Thoracic aorta (tissue), 2 donors: Measurements from ENCODE around the gene RBM6. TPM values are rescaled to one million over a fixed set of nuclear protein-coding genes. Genes with fewer than 3 reads are reported as not detected.
"Not testable (repeated sequence)": the region's sequence is repeated elsewhere in the genome, so short reads cannot be mapped to it uniquely, and the experiment has no call there.

Source experiments
- ATAC-seq: fragments of 150-250 bp; one replicate; pipeline ENCODE4 v1.8.0; 2017; ENCODE audit warnings: low read depth; ENCODE audit not compliant: insufficient number of reproducible peaks, low FRiP score
- DNase-seq: peaks from one replicate; pipeline ENCODE4 v3.0.0-alpha.2; 2020; ENCODE audit warnings: low spot score
- H3K27ac ChIP-seq, 2 donors: fragments of 200-600 bp; sonication (generic); 1 replicate in 1 of 2; 2 replicates in 1 of 2; pipeline ENCODE4 v1.5.1; 2016; ENCODE audit warnings: mild to moderate bottlenecking in 2 of 2, moderate library complexity in 2 of 2
- H3K27me3 ChIP-seq: fragments of 200-600 bp; sonication (generic); replicated peaks from 2 replicates; pipeline ENCODE4 v1.6.0; 2016; ENCODE audit warnings: mild to moderate bottlenecking; ENCODE audit not compliant: insufficient read depth
- H3K36me3 ChIP-seq: fragments of 200-600 bp; sonication (generic); one replicate; pipeline ENCODE4 v1.5.1; 2016
- H3K4me1 ChIP-seq, 2 donors: fragments of 200-600 bp; sonication (generic); 1 replicate in 1 of 2; 2 replicates in 1 of 2; pipeline versions ENCODE4 v1.5.1 to v1.6.0; 2016; ENCODE audit warnings: low read depth in 2 of 2, mild to moderate bottlenecking in 1 of 2; ENCODE audit not compliant: control insufficient read depth in 1 of 2
- H3K4me3 ChIP-seq: fragments of 200-600 bp; sonication (generic); 2 replicates; pipeline ENCODE4 v1.5.1; 2016; ENCODE audit warnings: mild to moderate bottlenecking
- H3K9me3 ChIP-seq: fragments of 200-600 bp; sonication (generic); 2 replicates; pipeline ENCODE4 v1.5.1; 2016
- total RNA-seq, 2 donors: library from RNA; depleted of rRNA; stranded (reverse); fragments of >200 nt; gene quantifications; one replicate each; pipeline versions ENCODE4 v1.1.0 to v1.2.3, GENCODE V29; 2016
- TF ChIP-seq, protein P1 (sequence below): fragments of 200-600 bp; sonication (generic); IDR thresholded peaks from one replicate; pipeline ENCODE4 v1.5.1; 2019; ENCODE audit warnings: antibody characterized with exemption

RBM6 gene
- total RNA-seq, 2 donors from 2014 or later = 99.6 to 181 TPM

DNA sequence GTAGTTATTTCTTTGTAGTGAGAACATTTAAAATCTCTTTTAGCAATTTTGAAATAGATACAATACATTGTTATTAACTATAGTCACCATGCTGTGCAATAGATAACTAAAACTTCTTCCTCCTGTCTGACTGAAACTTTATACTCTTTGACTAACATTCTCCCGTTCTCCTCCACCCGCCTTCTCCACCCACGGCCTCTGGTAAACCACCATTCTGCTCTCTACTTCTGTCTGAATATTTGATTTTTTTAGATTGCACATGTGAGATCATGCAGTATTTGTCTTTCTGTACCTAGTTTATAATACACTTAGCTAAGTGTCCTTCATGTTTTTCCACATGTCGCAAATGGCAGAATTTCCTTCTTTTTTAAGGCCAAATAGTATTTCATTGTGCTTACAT, 76.0 kb downstream of the RBM6 start:
- TF ChIP-seq, protein P1, sequence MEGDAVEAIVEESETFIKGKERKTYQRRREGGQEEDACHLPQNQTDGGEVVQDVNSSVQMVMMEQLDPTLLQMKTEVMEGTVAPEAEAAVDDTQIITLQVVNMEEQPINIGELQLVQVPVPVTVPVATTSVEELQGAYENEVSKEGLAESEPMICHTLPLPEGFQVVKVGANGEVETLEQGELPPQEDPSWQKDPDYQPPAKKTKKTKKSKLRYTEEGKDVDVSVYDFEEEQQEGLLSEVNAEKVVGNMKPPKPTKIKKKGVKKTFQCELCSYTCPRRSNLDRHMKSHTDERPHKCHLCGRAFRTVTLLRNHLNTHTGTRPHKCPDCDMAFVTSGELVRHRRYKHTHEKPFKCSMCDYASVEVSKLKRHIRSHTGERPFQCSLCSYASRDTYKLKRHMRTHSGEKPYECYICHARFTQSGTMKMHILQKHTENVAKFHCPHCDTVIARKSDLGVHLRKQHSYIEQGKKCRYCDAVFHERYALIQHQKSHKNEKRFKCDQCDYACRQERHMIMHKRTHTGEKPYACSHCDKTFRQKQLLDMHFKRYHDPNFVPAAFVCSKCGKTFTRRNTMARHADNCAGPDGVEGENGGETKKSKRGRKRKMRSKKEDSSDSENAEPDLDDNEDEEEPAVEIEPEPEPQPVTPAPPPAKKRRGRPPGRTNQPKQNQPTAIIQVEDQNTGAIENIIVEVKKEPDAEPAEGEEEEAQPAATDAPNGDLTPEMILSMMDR = no peak
- ATAC-seq (no peak), DNase-seq (no peak)
- Histone ChIP-seq H3K9me3 (no peaks in the 10 kb centered on the region), H3K4me1 (no peaks in the 10 kb centered on the region), H3K36me3 (peaks cover 10% of the 10 kb centered on the region), H3K4me3 (no peak overlapping the region), H3K27ac (no peak overlapping the region), H3K27me3 (no peaks in the 10 kb centered on the region)

- no peak overlapping the region for H3K4me3 ChIP-seq
- H3K36me3 ChIP-seq = peaks cover 2% of the 10 kb centered on the region
- H3K4me1 ChIP-seq = peaks cover 9 to 15% of the 10 kb centered on the region in 2 donors
- peak overlapping the region in 1 of 2 donors; percentile 20 for H3K27ac ChIP-seq
- ATAC-seq = no peak
- H3K9me3 ChIP-seq = no peaks in the 10 kb centered on the region
- TF ChIP-seq, protein P1 = no peak
- H3K27me3 ChIP-seq = no peaks in the 10 kb centered on the region
- no peak for DNase-seq
Observed at GRCh38 chr3:50028346-50028745, 88.4 kb downstream of the RBM6 start.

DNA sequence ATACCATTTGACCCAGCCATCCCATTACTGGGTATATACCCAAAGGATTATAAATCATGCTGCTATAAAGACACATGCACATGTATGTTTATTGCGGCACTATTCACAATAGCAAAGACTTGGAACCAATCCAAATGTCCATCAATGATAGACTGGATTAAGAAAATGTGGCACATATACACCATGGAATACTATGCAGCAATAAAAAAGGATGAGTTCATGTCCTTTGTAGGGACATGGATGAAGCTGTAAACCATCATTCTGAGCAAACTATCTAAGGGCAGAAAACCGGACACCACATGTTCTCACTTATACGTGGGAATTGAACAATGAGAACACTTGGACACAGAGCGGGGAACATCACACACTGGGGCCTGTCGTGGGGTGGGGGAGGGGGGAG, 91.3 kb downstream of the RBM6 start:
- H3K4me3 ChIP-seq, H3K27me3 ChIP-seq, H3K27ac ChIP-seq, H3K9me3 ChIP-seq, ATAC-seq, DNase-seq, H3K36me3 ChIP-seq: not testable (repeated sequence)
- peaks cover 9 to 15% of the 10 kb centered on the region in 2 donors for H3K4me1 ChIP-seq

DNA sequence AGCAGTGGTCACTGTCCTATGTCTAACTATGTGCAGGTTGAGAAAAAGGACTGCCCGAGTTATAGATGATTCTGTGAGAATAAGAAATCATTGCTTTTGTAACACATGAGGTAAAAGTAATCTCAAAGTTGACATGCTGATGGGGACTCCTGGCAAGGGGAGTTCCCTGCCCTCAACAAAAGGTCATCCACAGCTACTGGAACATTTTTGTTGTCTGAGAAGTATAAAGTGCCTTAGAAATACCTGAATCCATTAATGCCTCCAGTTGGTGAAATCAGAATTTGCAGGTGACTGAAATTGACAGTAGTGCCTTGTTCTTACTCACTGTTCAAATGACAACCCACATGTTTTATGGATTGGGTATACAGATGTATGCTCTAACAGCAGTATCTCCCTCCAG, 105.0 kb downstream of the RBM6 start:
- H3K36me3 ChIP-seq = peaks cover 3% of the 10 kb centered on the region
- H3K27ac ChIP-seq = no peak overlapping the region
- H3K4me3 ChIP-seq = no peak overlapping the region
- no peaks in the 10 kb centered on the region for H3K9me3 ChIP-seq
- peaks cover 0 to 14% of the 10 kb centered on the region in 2 donors for H3K4me1 ChIP-seq
- DNase-seq (no peak), ATAC-seq (no peak)
- H3K27me3 ChIP-seq = no peaks in the 10 kb centered on the region
- TF ChIP-seq, protein P1 = no peak

DNA sequence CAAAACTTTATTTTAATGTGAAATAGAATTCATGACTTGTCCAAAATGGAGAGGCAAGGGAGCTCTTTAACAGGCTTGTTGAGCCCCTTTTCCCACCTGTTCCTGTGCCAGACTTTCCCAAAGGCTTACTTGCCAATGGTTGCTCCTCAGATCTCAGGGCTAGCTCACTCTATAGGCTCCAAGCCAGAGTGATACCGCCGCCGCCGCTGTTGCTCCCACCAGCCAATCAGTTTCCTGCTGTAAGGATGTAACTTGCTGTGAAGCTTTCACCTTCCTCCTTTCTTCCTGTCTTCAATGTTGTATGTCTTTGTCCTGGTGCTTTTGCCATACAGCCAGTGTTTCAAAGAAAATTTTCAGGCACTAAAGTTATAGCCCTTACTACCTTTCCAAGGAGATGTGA, 107.5 kb downstream of the RBM6 start:
- Histone ChIP-seq H3K4me3 (no peak overlapping the region), H3K36me3 (peaks cover 3% of the 10 kb centered on the region), H3K27ac (no peak overlapping the region), H3K27me3 (no peaks in the 10 kb centered on the region), H3K9me3 (no peaks in the 10 kb centered on the region), H3K4me1 (peaks cover 0 to 7% of the 10 kb centered on the region in 2 donors)
- ATAC-seq (no peak), DNase-seq (no peak)
- TF ChIP-seq, protein P1 = no peak

DNA sequence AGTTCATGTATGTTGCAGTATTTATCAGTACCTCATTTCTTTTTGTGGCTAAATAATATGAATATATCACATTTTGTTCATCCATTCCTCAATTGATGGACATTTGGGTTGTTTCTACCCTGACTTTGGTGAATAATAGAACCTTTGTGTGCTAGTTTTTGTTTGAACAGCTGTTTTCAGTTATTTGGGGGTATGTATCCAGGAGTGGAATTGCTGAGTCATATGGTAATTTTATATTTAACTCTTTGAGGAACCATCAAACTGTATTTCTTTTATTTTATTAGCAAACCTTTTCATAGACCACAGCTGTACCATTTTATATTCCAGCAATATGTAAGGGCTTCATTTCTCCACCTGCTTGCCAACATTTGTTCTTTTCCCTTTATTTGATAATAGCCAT, 110.4 kb downstream of the RBM6 start:
- TF ChIP-seq, protein P1 = no peak
- DNase-seq (no peak), ATAC-seq (no peak)
- Histone ChIP-seq H3K27ac (no peak overlapping the region), H3K36me3 (peaks cover 11% of the 10 kb centered on the region), H3K9me3 (no peaks in the 10 kb centered on the region), H3K27me3 (no peaks in the 10 kb centered on the region), H3K4me1 (peaks cover 0 to 7% of the 10 kb centered on the region in 2 donors), H3K4me3 (no peak overlapping the region)
